SK-MEL-5 (cell line): Measurements from ENCODE around the gene CHTOP. TPM values are rescaled to one million over a fixed set of nuclear protein-coding genes. Genes with fewer than 3 reads are reported as not detected.
"Not testable (repeated sequence)": the region's sequence is repeated elsewhere in the genome, so short reads cannot be mapped to it uniquely, and the experiment has no call there.

Experiments
- DNase-seq: peaks from one replicate; pipeline ENCODE4 v3.0.0-alpha.2; 2016; ENCODE audit warnings: low read depth, low spot score
- in situ Hi-C: cut with HindIII; loops from 2 replicates; pipeline ENCODE4 v1.10.0; 2016; ENCODE audit warnings: low sequenced_read_pairs, high pct_unique_total_duplicates, low pct_unique_long_range_greater_than_20kb
- total RNA-seq: library from RNA; depleted of rRNA; stranded (reverse); fragments of >200 nt; shearing (Covaris generic); gene quantifications from 2 replicates; pipeline ENCODE4 v1.2.3, GENCODE V29; 2014

The CHTOP gene
- total RNA-seq, 1 experiment from 2014 or later, result 59.3 TPM

DNA sequence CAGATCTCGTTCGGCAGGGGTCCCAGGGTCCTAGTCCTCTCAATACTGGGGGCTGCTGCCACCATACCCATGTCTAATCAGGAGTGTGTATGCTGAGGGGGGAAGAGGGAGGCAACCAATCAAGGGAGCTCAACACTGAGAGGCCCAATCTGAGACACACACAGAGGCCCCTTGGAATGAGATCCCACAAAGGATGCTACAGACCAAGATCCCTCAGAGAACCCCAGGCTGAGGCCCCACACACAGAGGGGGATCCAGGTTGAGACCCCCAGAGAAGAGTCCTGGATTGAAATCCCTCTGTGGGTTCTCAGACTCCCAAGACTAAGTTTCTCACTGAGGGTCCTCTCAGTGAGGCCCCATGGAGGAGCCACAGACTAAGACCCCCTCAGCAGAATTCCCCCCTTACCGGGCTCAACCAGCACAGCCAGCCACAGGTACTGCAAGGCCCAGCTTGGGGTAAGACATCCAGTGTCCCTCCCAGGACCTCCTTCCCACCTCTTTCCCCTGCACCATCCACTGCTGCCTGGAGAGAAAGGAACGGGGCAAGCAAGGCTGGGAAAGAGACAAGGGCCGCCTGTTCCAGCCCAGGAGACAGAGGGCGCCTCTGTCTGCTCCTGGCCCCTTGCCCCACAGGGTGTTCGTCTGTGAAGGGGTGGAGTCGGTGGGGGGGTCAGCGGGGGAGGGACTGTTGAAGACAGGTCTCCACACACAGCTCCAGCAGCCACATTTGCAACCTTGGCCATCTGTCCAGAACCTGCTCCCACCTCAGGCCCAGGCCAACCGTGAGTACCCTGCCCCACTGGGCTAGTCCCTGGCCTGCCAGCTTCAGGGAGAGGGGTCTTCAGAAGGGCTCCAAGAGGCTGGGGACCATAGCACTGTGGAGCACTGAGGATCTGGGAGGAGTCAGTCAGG lies 5.9 kb upstream of the CHTOP start, which contains the start of gene S100A1:
Gene S100A1, plus strand, starts transcription at position 720 of the 912 bp plus-strand sequence. CDS start 2,088 bp downstream, outside the sequence.
- DNase-seq, result peak; percentile 97
- in situ Hi-C loops, result no loop called here

DNA sequence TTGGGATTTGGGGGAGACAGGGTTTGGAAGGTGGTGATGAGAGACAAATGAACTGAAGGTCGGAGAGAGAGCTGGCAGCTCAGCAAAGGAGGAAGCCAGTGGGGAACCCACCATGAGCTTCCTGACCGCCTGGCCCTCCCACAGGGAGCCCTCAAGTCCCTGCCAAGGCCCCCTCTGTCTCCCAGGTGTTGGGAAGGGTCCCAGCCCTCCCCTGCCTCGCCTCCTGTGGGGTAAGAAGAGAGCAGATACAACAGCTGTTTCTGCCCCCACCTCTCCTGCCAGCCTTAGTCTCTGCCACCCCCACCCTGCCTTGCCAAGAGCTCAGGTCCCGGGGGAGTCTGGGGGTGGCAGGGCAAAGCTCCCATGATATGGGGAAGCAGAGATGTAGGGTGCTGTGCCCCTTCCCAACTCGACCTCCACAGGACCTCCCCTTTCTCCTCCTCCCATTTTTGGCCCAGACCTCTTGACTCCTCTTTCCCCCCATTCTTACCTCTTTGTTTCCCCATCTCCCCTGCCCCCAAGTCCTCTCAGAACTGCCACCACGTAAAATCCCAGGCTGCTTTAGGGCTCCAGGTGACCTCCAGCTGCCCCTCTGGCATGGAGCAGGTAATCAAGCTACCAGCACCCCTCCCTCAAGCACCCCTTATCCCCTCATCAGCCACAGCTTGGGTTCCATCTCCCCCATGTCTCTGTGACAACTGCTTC lies 5.1 kb upstream of the CHTOP start:
- in situ Hi-C loops, result no loop called here
- DNase-seq, result no peak

DNA sequence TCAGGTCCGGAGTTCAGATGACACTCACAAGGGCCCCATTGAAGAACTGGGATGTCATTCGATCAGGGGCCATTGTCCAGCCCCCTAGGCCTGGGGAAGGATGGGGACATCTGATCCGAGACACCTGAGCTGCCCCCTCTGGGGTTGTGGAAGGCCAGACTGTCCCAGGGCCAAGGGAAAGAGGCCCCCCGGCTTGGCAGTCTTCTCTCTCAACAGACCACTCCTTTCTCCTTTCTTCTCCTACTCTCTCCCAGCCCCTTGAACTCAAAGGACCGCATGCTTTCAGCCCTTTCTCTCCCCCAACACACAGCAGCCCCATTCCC lies 4.6 kb upstream of the CHTOP start:
- no peak for DNase-seq
- in situ Hi-C loops, result no loop called here

DNA sequence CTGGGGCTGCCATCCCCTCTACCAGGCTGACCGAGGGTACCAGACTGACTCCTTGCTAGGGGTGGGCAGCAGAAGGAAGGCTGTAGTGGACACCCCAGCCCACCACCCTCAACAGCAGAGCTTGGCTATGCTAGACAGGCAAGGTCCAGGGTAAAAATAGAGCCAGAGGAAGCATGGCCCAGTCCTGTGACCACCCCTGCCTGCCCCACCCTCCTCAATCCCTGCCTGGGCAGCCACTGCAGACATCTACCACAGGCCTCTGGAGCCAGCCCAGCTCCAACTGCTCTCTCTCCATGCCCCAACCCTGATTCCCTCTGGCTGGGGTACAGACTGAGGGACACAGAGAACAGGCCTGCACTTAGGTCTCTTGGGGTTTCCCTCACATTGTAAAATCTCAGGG lies 3.9 kb upstream of the CHTOP start:
- peak; percentile 45 for DNase-seq
- in situ Hi-C loops, result no loop called here

DNA sequence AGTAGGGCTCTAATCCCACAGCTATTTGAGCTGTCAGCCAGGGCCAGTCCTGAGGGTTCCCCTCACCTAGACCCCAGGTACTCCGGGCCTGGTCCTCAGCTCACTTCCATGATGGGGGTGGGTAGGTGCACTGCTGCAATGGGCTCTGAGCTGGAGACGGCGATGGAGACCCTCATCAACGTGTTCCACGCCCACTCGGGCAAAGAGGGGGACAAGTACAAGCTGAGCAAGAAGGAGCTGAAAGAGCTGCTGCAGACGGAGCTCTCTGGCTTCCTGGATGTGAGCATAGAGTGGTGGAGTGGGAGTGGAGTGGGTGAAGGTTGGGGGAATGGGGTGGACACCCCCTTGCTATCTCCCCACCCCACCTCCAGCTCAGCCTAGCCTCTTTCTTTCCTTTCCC lies 3.5 kb upstream of the CHTOP start:
- DNase-seq, result no peak

DNA sequence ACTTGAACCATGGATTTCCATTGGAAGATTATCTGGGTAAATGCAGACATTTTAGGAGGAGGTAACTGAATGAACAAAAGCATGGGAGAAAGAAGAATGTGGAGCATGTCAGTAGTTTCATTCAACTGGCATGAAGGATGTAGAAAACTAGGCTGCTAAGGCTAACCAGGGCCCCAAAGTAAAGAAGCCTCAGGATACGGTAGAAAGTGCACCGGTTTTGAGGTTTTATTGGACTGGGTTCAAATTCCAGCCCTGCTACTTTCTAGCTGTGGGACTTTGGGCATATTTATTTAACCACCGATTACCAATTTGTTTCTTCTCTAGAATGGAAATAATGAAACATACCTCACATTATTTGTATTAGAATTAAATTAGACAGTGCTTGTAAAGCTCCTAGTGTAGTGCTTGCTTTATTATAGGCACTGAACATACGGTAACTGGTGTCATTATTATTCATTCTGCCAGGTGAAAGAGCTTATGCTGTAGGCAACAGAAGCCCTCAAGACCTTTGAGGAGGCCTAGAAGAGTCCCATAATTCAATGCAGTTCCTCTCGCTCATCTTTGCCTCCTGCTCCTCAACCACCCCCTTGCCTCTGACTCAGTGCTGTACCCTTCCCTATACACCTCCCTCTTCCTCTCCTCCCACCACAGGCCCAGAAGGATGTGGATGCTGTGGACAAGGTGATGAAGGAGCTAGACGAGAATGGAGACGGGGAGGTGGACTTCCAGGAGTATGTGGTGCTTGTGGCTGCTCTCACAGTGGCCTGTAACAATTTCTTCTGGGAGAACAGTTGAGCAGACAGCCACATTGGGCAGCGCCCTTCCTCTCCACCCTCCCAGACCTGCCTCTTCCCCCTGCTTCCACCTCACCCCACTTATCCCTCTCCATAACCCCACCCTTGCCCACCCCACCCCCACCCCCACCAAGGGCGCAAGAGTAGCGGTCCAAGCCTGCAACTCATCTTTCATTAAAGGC lies 2.5 kb upstream of the CHTOP start:
- in situ Hi-C loops, result no loop called here
- no peak for DNase-seq

More for the DNA sequence above, 3.5 kb upstream of the CHTOP start:
- in situ Hi-C loops, result no loop called here

DNA sequence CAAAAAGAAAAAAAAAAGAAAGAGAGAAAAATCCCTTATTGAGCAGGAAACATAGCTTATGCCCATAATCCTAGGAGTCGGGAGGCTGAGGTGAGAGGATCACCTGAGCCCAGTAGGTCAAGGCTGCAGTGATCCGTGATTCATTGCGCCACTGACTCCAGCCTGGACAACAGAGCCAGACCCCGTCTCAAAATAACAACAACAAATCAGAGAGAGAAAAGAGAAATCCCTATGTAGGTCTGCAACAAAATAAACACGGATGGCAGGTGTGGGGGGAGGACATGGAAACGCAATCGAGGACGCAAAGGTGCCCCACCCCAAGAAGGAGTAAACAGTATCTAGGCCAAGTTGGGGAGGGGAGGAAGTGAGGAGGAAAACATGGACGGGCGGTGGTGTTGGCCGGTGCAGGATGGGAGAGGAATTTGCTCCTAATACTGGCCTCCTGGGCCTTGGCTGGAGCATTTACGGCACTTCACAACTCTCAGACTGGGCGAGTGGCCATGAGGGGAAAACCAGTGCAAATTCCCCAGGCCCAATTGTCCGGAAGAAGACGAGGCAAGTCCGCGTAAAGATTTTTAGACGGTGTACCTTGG lies 609 bp upstream of the CHTOP start:
- DNase-seq, result no peak
- in situ Hi-C loops, result no loop called here

DNA sequence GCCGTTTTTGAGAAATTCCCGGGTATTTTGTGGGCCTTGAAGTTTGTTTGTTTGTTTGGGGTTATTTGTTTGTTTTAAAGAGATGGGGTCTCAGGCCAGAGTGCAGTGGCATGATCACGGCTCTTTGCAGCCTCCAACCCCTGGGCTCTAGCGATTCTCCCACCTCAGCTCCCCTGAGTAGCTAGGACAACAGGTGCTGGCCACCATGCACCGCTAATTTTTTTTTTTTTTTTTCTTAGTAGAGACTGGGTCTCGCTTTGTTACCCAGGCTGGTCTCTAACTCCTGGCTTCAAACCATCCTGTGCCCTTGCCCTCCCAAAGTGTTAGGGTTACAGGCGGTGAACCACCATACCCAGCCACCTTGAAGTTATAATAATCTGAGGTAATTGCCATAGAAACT lies 2.0 kb downstream of the CHTOP start:
- no peak for DNase-seq
- in situ Hi-C loops, result no loop called here

DNA sequence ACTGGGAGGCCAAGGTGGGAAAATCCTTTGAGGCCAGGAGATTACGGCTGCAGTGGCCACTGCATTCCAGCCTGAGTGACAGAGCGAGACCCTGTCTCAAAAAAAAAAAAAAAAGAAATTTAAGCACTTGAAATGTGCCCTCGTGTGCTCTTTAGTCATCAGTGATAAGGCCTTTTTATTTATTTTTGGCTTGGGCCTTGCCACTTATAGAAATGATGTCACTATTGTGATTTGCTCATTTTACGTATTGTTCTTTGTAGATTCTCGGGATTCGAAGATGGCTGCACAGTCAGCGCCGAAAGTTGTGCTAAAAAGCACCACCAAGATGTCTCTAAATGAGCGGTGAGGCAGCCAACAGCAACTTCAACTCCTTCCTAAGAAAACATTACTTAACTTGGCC lies 2.4 kb downstream of the CHTOP start:
- DNase-seq, result no peak
- in situ Hi-C loops, result no loop called here

DNA sequence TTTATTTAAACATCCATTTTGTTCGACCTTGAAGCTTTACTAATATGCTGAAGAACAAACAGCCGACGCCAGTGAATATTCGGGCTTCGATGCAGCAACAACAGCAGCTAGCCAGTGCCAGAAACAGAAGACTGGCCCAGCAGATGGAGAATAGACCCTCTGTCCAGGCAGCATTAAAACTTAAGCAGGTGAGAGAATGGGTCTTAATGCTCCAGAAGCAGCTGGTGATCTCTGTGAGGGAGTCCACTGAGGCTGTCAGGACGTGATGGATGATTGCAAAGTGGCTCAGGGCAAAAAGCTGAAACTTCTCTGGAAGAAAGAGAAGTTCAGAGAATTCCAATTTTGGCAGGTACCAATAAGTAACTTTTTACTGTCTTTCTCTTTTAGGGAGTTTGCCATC lies 4.4 kb downstream of the CHTOP start:
- DNase-seq, result no peak
- in situ Hi-C loops, result no loop called here

DNA sequence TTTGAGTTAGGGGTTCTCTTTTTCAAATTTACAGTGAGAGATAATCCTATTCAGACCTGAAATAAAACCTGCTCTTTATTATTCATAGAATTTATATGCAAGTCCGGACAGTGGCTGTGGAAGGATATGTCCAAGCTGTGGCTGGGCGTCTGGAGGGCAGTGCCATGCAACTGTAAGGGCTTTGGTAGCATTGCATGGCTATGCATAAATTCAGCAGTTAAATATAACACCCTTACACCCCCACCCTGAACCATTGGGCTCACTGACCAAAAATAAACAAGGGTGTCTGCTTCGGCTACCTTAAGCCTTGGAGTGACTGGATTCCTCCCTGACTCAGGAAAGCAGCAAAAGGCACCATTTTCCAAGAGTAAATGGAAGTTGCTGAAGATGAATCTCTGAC lies 5.4 kb downstream of the CHTOP start:
- in situ Hi-C loops, result no loop called here
- DNase-seq, result no peak

DNA sequence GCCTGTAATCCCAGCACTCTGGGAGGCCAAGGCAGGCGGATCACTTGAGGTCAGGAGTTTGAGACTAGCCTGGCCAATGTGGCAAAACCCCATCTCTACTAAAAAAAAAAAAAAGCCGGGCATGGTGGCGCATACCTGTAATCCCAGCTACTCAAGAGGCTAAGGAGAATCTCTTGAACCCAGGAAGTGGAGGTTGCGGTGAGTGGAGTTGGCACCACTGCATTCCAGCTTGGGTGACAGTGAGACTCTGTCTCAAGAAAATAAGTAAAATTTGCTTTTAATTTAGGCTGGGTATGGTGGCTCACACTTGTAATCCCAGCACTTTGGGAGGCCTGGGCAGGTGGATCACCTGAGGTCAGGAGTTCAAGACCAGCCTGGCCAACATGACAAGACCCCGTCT lies 6.3 kb downstream of the CHTOP start:
- DNase-seq, in situ Hi-C loops: not testable (repeated sequence)

DNA sequence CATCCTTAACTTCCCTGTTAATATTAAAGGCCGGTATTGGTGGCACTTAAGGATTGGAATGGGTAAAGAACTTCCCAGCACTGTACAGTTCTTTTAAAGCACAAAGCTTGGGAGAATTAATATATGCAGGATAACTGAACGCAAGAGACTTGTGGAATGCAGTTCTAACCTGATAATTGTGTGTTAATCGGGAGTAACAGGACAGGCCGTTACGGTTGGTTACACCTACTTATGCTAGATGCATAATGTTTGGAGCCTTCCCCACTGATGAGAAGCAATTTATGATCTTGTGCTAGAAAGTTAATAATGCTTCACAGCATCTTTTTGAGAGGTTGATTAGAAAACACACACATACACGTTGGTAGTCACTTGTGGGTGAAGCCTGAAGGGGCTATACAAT lies 7.0 kb downstream of the CHTOP start:
- in situ Hi-C loops, result no loop called here
- no peak for DNase-seq

DNA sequence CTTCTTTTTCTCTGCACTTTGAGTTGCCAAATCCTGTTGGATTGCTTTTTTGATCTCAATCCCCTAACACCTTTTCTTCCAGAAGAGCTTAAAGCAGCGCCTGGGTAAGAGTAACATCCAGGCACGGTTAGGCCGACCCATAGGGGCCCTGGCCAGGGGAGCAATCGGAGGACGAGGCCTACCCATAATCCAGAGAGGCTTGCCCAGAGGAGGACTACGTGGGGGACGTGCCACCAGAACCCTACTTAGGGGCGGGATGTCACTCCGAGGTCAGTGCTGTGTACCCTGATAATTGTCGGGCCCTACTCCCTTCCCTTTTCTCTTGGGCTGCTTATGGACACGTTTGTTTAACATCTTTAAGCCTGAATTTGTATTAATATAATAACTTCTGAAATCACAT lies 8.3 kb downstream of the CHTOP start:
- in situ Hi-C loops, result no loop called here
- no peak for DNase-seq

DNA sequence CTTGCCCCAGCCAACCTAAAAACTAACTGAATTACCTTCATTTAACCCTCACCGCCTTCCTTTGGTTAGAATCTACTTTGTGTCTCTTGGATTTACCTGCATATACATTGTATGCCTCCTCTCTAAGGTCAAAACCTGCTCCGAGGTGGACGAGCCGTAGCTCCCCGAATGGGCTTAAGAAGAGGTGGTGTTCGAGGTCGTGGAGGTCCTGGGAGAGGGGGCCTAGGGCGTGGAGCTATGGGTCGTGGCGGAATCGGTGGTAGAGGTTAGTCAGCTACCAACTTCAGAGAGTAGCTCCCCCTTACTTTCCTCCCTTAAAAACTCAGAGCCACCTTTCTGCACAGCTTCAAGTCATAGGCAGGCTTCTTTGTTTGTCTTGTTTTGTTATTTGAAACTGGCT lies 9.2 kb downstream of the CHTOP start:
- in situ Hi-C loops, result no loop called here
- DNase-seq, result no peak

DNA sequence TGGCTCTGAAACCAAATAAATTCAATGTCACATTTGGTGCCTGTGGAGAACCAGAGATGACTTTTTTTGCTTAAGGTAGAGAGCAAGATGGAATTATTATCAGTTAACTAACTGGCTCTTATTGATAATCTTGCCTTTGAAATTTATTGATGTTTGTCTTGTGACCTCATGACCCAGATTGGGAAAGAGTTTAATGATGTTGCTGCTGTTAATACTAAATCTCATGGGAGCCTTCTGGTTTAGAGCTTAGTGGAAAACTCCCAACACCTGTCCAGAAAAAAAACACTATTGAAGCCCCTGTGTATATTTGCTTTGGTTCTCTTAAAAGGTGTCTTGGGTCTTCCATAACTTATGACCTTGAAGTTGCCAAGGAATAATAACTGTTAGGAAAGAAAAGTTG lies 9.9 kb downstream of the CHTOP start:
- no peak for DNase-seq
- in situ Hi-C loops, result no loop called here

DNA sequence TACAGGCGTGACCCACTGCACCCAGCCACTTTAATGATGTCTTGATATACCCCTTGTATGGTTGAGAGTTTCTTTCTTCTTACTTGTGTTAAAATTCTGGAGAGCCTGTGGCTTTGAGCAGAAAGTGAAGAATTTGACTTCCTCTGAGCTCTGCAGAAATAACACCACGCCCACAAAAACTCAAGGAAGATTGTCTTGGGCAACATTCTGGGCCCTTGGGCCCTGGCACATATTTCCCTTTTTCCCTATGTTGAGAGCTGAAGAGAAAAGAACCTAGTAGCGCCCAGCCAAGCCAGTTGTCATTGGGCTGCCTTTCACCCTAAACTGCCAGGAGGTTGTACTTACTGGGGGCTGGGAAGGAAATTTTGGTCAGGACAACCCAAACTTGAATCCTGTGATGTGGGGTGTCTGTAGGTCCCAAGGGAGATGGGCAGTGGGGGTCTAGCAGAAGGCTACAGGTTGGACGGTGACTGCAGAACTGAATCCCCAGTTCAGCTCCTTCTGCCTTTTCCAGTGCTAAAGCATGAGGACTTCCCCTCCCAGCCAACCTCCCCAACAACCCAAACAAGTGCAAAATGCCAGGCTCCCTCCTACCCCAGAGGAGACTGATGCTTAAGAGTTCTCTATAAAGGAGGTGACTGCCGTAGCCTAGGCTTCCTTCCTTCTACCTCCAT lies 12.9 kb downstream of the CHTOP start:
- peak; percentile 27 for DNase-seq
- in situ Hi-C loops, result no loop called here
